ENCODE results near the gene MAT1A.
"Not testable (repeated sequence)": the region's sequence is repeated elsewhere in the genome, so short reads cannot be mapped to it uniquely, and the experiment has no call there.

The MAT1A gene

GRCh38 chr10:80261316-80262030 lies 28.0 kb downstream of the MAT1A start:
- TF ChIP-seq CTCF (conservative IDR thresholded peaks at IDR 0.05), result no peak
- no peak for TF ChIP-seq ZFX (IDR thresholded peaks at IDR 0.05)
- no peak overlapping the region for H3K27ac ChIP-seq

GRCh38 chr10:80260295-80261243 lies 28.9 kb downstream of the MAT1A start:
- peak; percentile 96 for TF ChIP-seq CTCF (conservative IDR thresholded peaks at IDR 0.05)
- no peak for TF ChIP-seq ZFX (IDR thresholded peaks at IDR 0.05)

GRCh38 chr10:80259405-80259871 lies 30.0 kb downstream of the MAT1A start:
- H3K27ac ChIP-seq, result no peak overlapping the region
- TF ChIP-seq ZFX (IDR thresholded peaks at IDR 0.05) (no peak), CTCF (conservative IDR thresholded peaks at IDR 0.05) (no peak)

More at GRCh38 chr10:80260295-80261243, 28.9 kb downstream of the MAT1A start:
- H3K27ac ChIP-seq, result no peak overlapping the region

GRCh38 chr10:80256798-80257197 lies 32.7 kb downstream of the MAT1A start:
- H3K27ac ChIP-seq, result not testable (repeated sequence)
- TF ChIP-seq CTCF (conservative IDR thresholded peaks at IDR 0.05), result peak; percentile 70

GRCh38 chr10:80254726-80255125 lies 34.7 kb downstream of the MAT1A start:
- H3K27ac ChIP-seq, result not testable (repeated sequence)

GRCh38 chr10:80253963-80254271 lies 35.5 kb downstream of the MAT1A start:
- peak overlapping the region; percentile 21; the same call in 1 of the 2 replicates for H3K27ac ChIP-seq

GRCh38 chr10:80253266-80253962 lies 36.0 kb downstream of the MAT1A start:
- TF ChIP-seq ZFX (IDR thresholded peaks at IDR 0.05) (no peak), CTCF (conservative IDR thresholded peaks at IDR 0.05) (no peak)
- peak overlapping the region; percentile 21; the same call in 1 of the 2 replicates for H3K27ac ChIP-seq

Measured in C4-2B (cell line).